Stimulated activated CD4-positive, alpha-beta T cell treated with anti-CD3 and anti-CD28 coated beads, TNF-alpha, amount 100 ng/mL, for 24 hours (primary cell): ENCODE data around the gene SBSN.

ENCODE experiments used
- DNase-seq, 3 experiments: peaks; one replicate each; pipeline ENCODE4 v3.0.0-alpha.2; 2020; ENCODE audit warnings: low read depth in 3 of 3

Gene SBSN

GRCh38 chr19:35528218-35529038 lies at the start of gene SBSN:
SBSN (minus strand) TSS chr19:35528311; CDS start chr19:35528281, 30 bp downstream.
- DNase-seq: no peak

GRCh38 chr19:35571406-35571965 lies 43.4 kb upstream of the SBSN start:
- DNase-seq: no peak

- no peak for DNase-seq
Observed at GRCh38 chr19:35569281-35569781, 41.2 kb upstream of the SBSN start.

- DNase-seq: no peak
Observed at GRCh38 chr19:35566738-35567137, 38.6 kb upstream of the SBSN start.

- no peak for DNase-seq
Observed at GRCh38 chr19:35565016-35565856, 37.1 kb upstream of the SBSN start.

GRCh38 chr19:35563207-35563829 lies 35.2 kb upstream of the SBSN start, which contains the start of gene ATP4A:
ATP4A (minus strand) TSS chr19:35563658; CDS start chr19:35563629, 29 bp downstream.
- DNase-seq: no peak

- no peak for DNase-seq
Observed at GRCh38 chr19:35562776-35563175, 34.7 kb upstream of the SBSN start.

- DNase-seq: no peak
Observed at GRCh38 chr19:35562336-35562735, 34.2 kb upstream of the SBSN start.

GRCh38 chr19:35561436-35561835 lies 33.3 kb upstream of the SBSN start:
- no peak for DNase-seq

- no peak for DNase-seq
Observed at GRCh38 chr19:35560677-35561076, 32.6 kb upstream of the SBSN start.

- no peak for DNase-seq
Observed at GRCh38 chr19:35560271-35560670, 32.2 kb upstream of the SBSN start.

- DNase-seq: no peak
Observed at GRCh38 chr19:35559781-35560180, 31.7 kb upstream of the SBSN start.

GRCh38 chr19:35559281-35559659 lies 31.2 kb upstream of the SBSN start:
- DNase-seq: no peak

GRCh38 chr19:35558400-35559280 lies 30.5 kb upstream of the SBSN start:
- no peak for DNase-seq

GRCh38 chr19:35557539-35558399 lies 29.7 kb upstream of the SBSN start:
- DNase-seq: peak; percentile 7 to 70 (median 34)

GRCh38 chr19:35556846-35557538 lies 28.9 kb upstream of the SBSN start:
- DNase-seq: no peak

GRCh38 chr19:35556025-35556590 lies 28.0 kb upstream of the SBSN start:
- DNase-seq: no peak

- DNase-seq: no peak
Observed at GRCh38 chr19:35555301-35556005, 27.3 kb upstream of the SBSN start.
